Measurements from ENCODE around the gene POLG.

GRCh38 chr15:89319678-89320077 is 14.9 kb downstream of the POLG start:
- TF ChIP-seq CTCF (tag by site-specific recombination; IDR thresholded peaks at IDR 0.05) (no peak), ZBTB20 (tag by site-specific recombination; IDR thresholded peaks at IDR 0.05) (no peak), ATF2 (tag by site-specific recombination; IDR thresholded peaks at IDR 0.05; ENCODE audit: low read depth) (no peak)
